Tibial nerve (tissue), 3 donors: ENCODE results near the gene COL4A2.

Experiments
- EP300 ChIP-seq, 2 donors: sonication (generic); formaldehyde crosslinking; IDR thresholded peaks; one replicate each; pipeline ENCODE4 v1.6.1; 2017; ENCODE audit warnings: antibody characterized with exemption in 2 of 2, mild to moderate bottlenecking in 1 of 2
- POLR2A ChIP-seq, 2 donors: fragments of 450-650 bp; IDR thresholded peaks; one replicate each; pipeline ENCODE4 v1.6.1; 2017; ENCODE audit warnings: antibody characterized with exemption in 2 of 2, mild to moderate bottlenecking in 2 of 2, moderate library complexity in 2 of 2

DNA sequence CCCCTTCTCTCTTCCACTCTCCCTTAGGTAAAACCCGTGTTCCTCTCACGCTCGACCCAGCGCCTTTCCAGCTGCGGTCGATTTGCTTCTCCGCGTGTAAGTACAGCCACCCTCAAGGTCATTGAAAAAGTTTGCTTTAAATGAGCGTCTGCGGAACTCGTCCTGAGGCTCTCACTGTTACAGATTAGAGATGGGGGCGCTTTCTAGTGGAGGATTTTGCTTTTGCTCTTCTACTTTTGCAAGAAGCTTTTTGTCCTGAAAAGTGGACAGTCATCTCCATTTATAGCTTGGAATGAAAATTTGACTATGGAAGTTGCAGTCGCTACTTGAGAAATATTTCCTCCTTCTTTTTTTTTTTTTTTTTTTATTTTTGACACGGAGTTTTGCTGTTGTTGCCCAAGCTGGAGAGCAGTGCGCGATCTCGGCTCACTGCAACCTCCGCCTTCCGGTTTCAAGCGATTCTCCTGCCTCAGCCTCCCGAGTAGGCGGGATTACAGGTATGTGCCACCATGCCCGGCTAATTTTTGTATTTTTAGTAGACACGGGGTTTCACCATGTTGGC is 255.0 kb downstream of the COL4A2 start:
- TF ChIP-seq EP300 (IDR thresholded peaks at IDR 0.05) (no peak), POLR2A (IDR thresholded peaks at IDR 0.05) (no peak)
